Motor neuron (in vitro differentiated cells): ENCODE measurements around the gene PAOX. TPM values are rescaled to one million over a fixed set of nuclear protein-coding genes. Genes with fewer than 3 reads are reported as not detected.
A peak's percentile ranks its signal among the peaks of the same experiment; 100 is the strongest.
"Not testable (repeated sequence)": the region's sequence is repeated elsewhere in the genome, so short reads cannot be mapped to it uniquely, and the experiment has no call there.

Experiments
- ATAC-seq, 8 experiments: fragments of 200-7000 bp; cut with Tn5 transposase; replicated peaks in 6 of 8; 2 replicates each; pipeline ENCODE4 v1.8.0; 2021; ENCODE audit warnings: mild to moderate bottlenecking in 8 of 8, moderate library complexity in 8 of 8
- H3K27ac ChIP-seq, 2 donors: fragments of 250-450 bp; sonication (Bioruptor Pico); 2 replicates each; pipeline ENCODE4 v1.9.0; 2021; ENCODE audit warnings: antibody characterized with exemption in 2 of 2, mild to moderate bottlenecking in 2 of 2, moderate library complexity in 1 of 2
- H3K4me1 ChIP-seq, 2 donors: fragments of 250-450 bp; sonication (Bioruptor Pico); replicated peaks in 1 of 2; 2 replicates each; pipeline ENCODE4 v1.6.1; 2021; ENCODE audit warnings: antibody characterized with exemption in 2 of 2, mild to moderate bottlenecking in 2 of 2, moderate library complexity in 1 of 2
- H3K4me3 ChIP-seq, 5 donors: fragments of 250-450 bp; sonication (Bioruptor Pico); 2 replicates each; pipeline ENCODE4 v1.9.0; 2021; ENCODE audit warnings: antibody characterized with exemption in 5 of 5, mild to moderate bottlenecking in 5 of 5, moderate library complexity in 4 of 5
- whole genome bisulfite sequencing, 10 experiments: fragments of 450-650 bp; shearing (Covaris generic); methylation state at CpG; one replicate each; pipeline ENCODE4 v1.0.0; 2022; 5-methylcytosine and 5-hydroxymethylcytosine counted together
- in situ Hi-C, 9 experiments: fragments of 400-800 bp; cut with MboI; loops; one replicate each; pipeline ENCODE4 v1.15.0; 2021; ENCODE audit warnings: low sequenced_read_pairs in 9 of 9, low pct_unique_long_range_greater_than_20kb in 2 of 9; ENCODE audit not compliant: unreplicated experiment in 9 of 9
- total RNA-seq, 8 experiments: library from RNA; unstranded; fragments of 300-600 nt; gene quantifications; 2 replicates each; pipeline versions ENCODE4 v1.2.3 to v1.2.4, GENCODE V29; 2022

The PAOX gene
- total RNA-seq, 8 experiments from 2014 or later = 1.1 to 5.1 (median 2.2) TPM

- Histone ChIP-seq H3K27ac (no peak overlapping the region), H3K4me1 (peaks cover 0 to 4% of the 10 kb centered on the region in 2 donors), H3K4me3 (no peak overlapping the region)
- in situ Hi-C loops = no loop called here
- WGBS, 10 experiments = 73 to 100% (median 98%) methylated on average over 1 to 9 of the region's 34 CpGs; no CpG with 5 or more reads in 7 of the 10 experiments
- ATAC-seq = no peak
Measured at GRCh38 chr10:133419211-133419950, 40.3 kb downstream of the PAOX start.

GRCh38 chr10:133420028-133420427 lies 41.0 kb downstream of the PAOX start:
- Histone ChIP-seq H3K4me1 (peaks cover 0 to 4% of the 10 kb centered on the region in 2 donors), H3K27ac (no peak overlapping the region), H3K4me3 (no peak overlapping the region)
- in situ Hi-C loops = no loop called here
- ATAC-seq = no peak
- 88 to 98% (median 90%) methylated on average over 2 to 10 of the region's 17 CpGs; no CpG with 5 or more reads in 4 of the 10 experiments for WGBS, 10 experiments

GRCh38 chr10:133420579-133420978 lies 41.5 kb downstream of the PAOX start:
- WGBS, 10 experiments = 80 to 100% (median 100%) methylated on average over 1 to 3 of the region's 6 CpGs; no CpG with 5 or more reads in 5 of the 10 experiments
- Histone ChIP-seq H3K27ac (no peak overlapping the region), H3K4me3 (no peak overlapping the region), H3K4me1 (peaks cover 0 to 4% of the 10 kb centered on the region in 2 donors)
- ATAC-seq = no peak
- in situ Hi-C loops = no loop called here

- Histone ChIP-seq H3K4me1 (peaks cover 0 to 4% of the 10 kb centered on the region in 2 donors), H3K4me3 (no peak overlapping the region), H3K27ac (no peak overlapping the region)
- no peak for ATAC-seq
- in situ Hi-C loops = no loop called here
- 40 to 100% (median 100%) methylated on average over 1 to 3 of the region's 17 CpGs; no CpG with 5 or more reads in 3 of the 10 experiments for WGBS, 10 experiments
Measured at GRCh38 chr10:133421336-133422222, 42.5 kb downstream of the PAOX start.

GRCh38 chr10:133422223-133422806 lies 43.3 kb downstream of the PAOX start:
- Histone ChIP-seq H3K27ac (no peak overlapping the region), H3K4me1 (peaks cover 0 to 4% of the 10 kb centered on the region in 2 donors), H3K4me3 (no peak overlapping the region)
- no peak for ATAC-seq
- 60 to 90% (median 80%) methylated on average over 2 to 8 of the region's 16 CpGs; no CpG with 5 or more reads in 5 of the 10 experiments for WGBS, 10 experiments
- in situ Hi-C loops = no loop called here

- ATAC-seq = peak; percentile 34 to 77 (median 68)
- in situ Hi-C loops = no loop called here
- 46 to 100% methylated on average over 1 to 4 of the region's 88 CpGs; no CpG with 5 or more reads in 8 of the 10 experiments for WGBS, 10 experiments
- H3K4me1 ChIP-seq = peaks cover 0 to 4% of the 10 kb centered on the region in 2 donors
- H3K27ac ChIP-seq = no peak overlapping the region
- peak overlapping the region; percentile 14 to 27 (median 26) for H3K4me3 ChIP-seq
Measured at GRCh38 chr10:133422807-133423771, 44.0 kb downstream of the PAOX start.

- H3K4me1 ChIP-seq, in situ Hi-C loops, H3K4me3 ChIP-seq, H3K27ac ChIP-seq: not testable (repeated sequence)
- WGBS, 10 experiments = no CpG with 5 or more reads among the region's 46 CpGs
- peak in 6 of 8 experiments; percentile 36 to 66 (median 63) for ATAC-seq
Measured at GRCh38 chr10:133424102-133424501, 45.0 kb downstream of the PAOX start.

GRCh38 chr10:133424601-133425000 lies 45.5 kb downstream of the PAOX start, which contains the start of gene SPRN:
Gene SPRN, minus strand, starts transcription at chr10:133424625. Its CDS starts 944 bp downstream, at chr10:133423681.
- peak within 1 kb of the TSS; percentile 14 to 27 (median 26) for H3K4me3 ChIP-seq
- H3K4me1 ChIP-seq, H3K27ac ChIP-seq, in situ Hi-C loops: not testable (repeated sequence)
- no CpG with 5 or more reads among the region's 37 CpGs for WGBS, 10 experiments
- peak in 2 of 8 experiments; percentile 6 to 47 for ATAC-seq

GRCh38 chr10:133429571-133429970 lies 50.5 kb downstream of the PAOX start:
- H3K27ac ChIP-seq, in situ Hi-C loops, H3K4me3 ChIP-seq, H3K4me1 ChIP-seq, ATAC-seq: not testable (repeated sequence)
- WGBS, 10 experiments = 33 to 83% (median 44%) methylated on average over 1 to 4 of the region's 4 CpGs; no CpG with 5 or more reads in 7 of the 10 experiments

- peak in 1 of 8 experiments; percentile 23 for ATAC-seq
- no CpG with 5 or more reads among the region's 9 CpGs for WGBS, 10 experiments
- H3K4me3 ChIP-seq, in situ Hi-C loops, H3K27ac ChIP-seq, H3K4me1 ChIP-seq: not testable (repeated sequence)
Measured at GRCh38 chr10:133431888-133432613, 53.0 kb downstream of the PAOX start.

- WGBS, 10 experiments = no CpG with 5 or more reads among the region's 25 CpGs
- H3K4me3 ChIP-seq, ATAC-seq, H3K4me1 ChIP-seq, H3K27ac ChIP-seq, in situ Hi-C loops: not testable (repeated sequence)
Measured at GRCh38 chr10:133432789-133433188, 53.7 kb downstream of the PAOX start.
